HepG2 (cell line): ENCODE data around the gene RIMOC1. TPM values are rescaled to one million over a fixed set of nuclear protein-coding genes. Genes with fewer than 3 reads are reported as not detected.
A peak's percentile ranks its signal among the peaks of the same experiment; 100 is the strongest.

ENCODE experiments used
- ATF7 ChIP-seq, 2 experiments: fragments of 450-650 bp in 1 of 2; sonication (generic) in 1 of 2; formaldehyde crosslinking in 1 of 2; IDR thresholded peaks; 2 replicates each; pipeline versions ENCODE4 v1.4.0 to v1.6.1; 2016 to 2020; ENCODE audit warnings: antibody characterized with exemption in 1 of 2, mild to moderate bottlenecking in 1 of 2, missing genetic modification reagents in 1 of 2
- DDIT3 ChIP-seq: sonication (generic); formaldehyde crosslinking; IDR thresholded peaks from 2 replicates; pipeline ENCODE4 v1.4.0; 2020; ENCODE audit warnings: mild to moderate bottlenecking, missing genetic modification reagents
- FOXM1 ChIP-seq: sonication (generic); formaldehyde crosslinking; IDR thresholded peaks from 2 replicates; pipeline ENCODE4 v1.5.0; 2020; ENCODE audit warnings: missing genetic modification reagents
- GATAD2A ChIP-seq: IDR thresholded peaks from 2 replicates; pipeline ENCODE4 v1.6.1; 2016
- HNRNPUL1 ChIP-seq: fragments of 200-400 bp; formaldehyde crosslinking; IDR thresholded peaks from 2 replicates; pipeline ENCODE4 v1.6.1; 2017; ENCODE audit warnings: low read depth, mild to moderate bottlenecking, low read length, moderate library complexity
- KDM1A ChIP-seq: IDR thresholded peaks from 2 replicates; pipeline ENCODE4 v1.6.1; 2016; ENCODE audit warnings: missing compliant biosample characterization
- KIAA2018 ChIP-seq: sonication (generic); formaldehyde crosslinking; IDR thresholded peaks from 2 replicates; pipeline ENCODE4 v1.5.0; 2020; ENCODE audit warnings: mild to moderate bottlenecking, missing genetic modification reagents, borderline replicate concordance
- KMT2A ChIP-seq: sonication (generic); formaldehyde crosslinking; IDR thresholded peaks from 2 replicates; pipeline ENCODE4 v1.4.0; 2020; ENCODE audit warnings: missing genetic modification reagents
- POGZ ChIP-seq: sonication (generic); formaldehyde crosslinking; IDR thresholded peaks from 2 replicates; pipeline ENCODE4 v1.4.0; 2020; ENCODE audit warnings: mild to moderate bottlenecking, missing genetic modification reagents
- RARG ChIP-seq: sonication (generic); formaldehyde crosslinking; IDR thresholded peaks from 2 replicates; pipeline ENCODE4 v1.4.0; 2020; ENCODE audit warnings: low read depth, mild to moderate bottlenecking, missing genetic modification reagents
- SP1 ChIP-seq, 2 experiments: fragments of 450-650 bp in 1 of 2; sonication (generic) in 1 of 2; formaldehyde crosslinking in 1 of 2; IDR thresholded peaks; 2 replicates each; pipeline versions ENCODE4 v1.4.0 to v1.6.1; 2016 to 2020; ENCODE audit warnings: missing genetic modification reagents in 1 of 2
- ZFY ChIP-seq: sonication (generic); formaldehyde crosslinking; IDR thresholded peaks from 2 replicates; pipeline ENCODE4 v1.4.0; 2020; ENCODE audit warnings: missing genetic modification reagents
- ZFYVE20 ChIP-seq: sonication (generic); formaldehyde crosslinking; IDR thresholded peaks from 2 replicates; pipeline ENCODE4 v1.8.0; 2023; ENCODE audit warnings: low read depth, mild to moderate bottlenecking, moderate library complexity, missing genetic modification reagents, borderline replicate concordance
- ZNF17 ChIP-seq: sonication (generic); formaldehyde crosslinking; IDR thresholded peaks from 2 replicates; pipeline ENCODE4 v1.5.0; 2020; ENCODE audit warnings: mild to moderate bottlenecking, missing genetic modification reagents
- ZNF614 ChIP-seq: IDR thresholded peaks from 2 replicates; pipeline ENCODE4 v1.6.1; 2018; ENCODE audit warnings: missing biosample characterization, missing genetic modification reagents, inconsistent platforms, borderline replicate concordance
- ZNF703 ChIP-seq: sonication (generic); formaldehyde crosslinking; IDR thresholded peaks from 2 replicates; pipeline ENCODE4 v1.5.1; 2020; ENCODE audit warnings: missing genetic modification reagents, mild to moderate bottlenecking, moderate library complexity, borderline replicate concordance
- ZNF850 ChIP-seq: sonication (generic); formaldehyde crosslinking; conservative IDR thresholded peaks from 2 replicates; pipeline ENCODE4 v1.9.0; 2021; ENCODE audit warnings: mild to moderate bottlenecking, missing genetic modification reagents
- ZSCAN30 ChIP-seq: sonication (generic); formaldehyde crosslinking; IDR thresholded peaks from 2 replicates; pipeline ENCODE4 v1.5.0; 2020; ENCODE audit warnings: mild to moderate bottlenecking, missing genetic modification reagents
- polyA plus RNA-seq, 8 experiments: library from polyadenylated mRNA; depleted of rRNA in 3 of 8; stranded (reverse) in 7 of 8; unstranded in 1 of 8; fragments of >200 nt; fragmentation: Illumina TruSeq in 4 of 8; extraction: Trizol in 4 of 8; gene quantifications; 2 replicates each; pipeline versions ENCODE4 v1.2.1 to v1.2.3, GENCODE V29; 2011 to 2016; ENCODE audit warnings: low read depth in 4 of 8, missing spikeins in 1 of 8, mixed read lengths in 1 of 8; ENCODE audit not compliant: insufficient read depth in 1 of 8
- total RNA-seq, 5 experiments: library from RNA; depleted of rRNA; stranded (reverse); fragments of >200 nt; fragmentation: Illumina TruSeq; extraction: Trizol; gene quantifications; 2 replicates each; pipeline ENCODE4 v1.2.3, GENCODE V29; 2016; ENCODE audit warnings: low read depth in 1 of 5
- TF ChIP-seq, protein P1 (sequence below): sonication (generic); formaldehyde crosslinking; IDR thresholded peaks from 2 replicates; pipeline ENCODE4 v1.5.1; 2020; ENCODE audit warnings: missing genetic modification reagents, mild to moderate bottlenecking, borderline replicate concordance

The RIMOC1 gene
- total and polyA plus RNA-seq, 2 of the 13 experiments (the other 11 are each of a cell fraction or from before 2014, with no cell fraction given): 16.3 to 16.9 TPM

DNA sequence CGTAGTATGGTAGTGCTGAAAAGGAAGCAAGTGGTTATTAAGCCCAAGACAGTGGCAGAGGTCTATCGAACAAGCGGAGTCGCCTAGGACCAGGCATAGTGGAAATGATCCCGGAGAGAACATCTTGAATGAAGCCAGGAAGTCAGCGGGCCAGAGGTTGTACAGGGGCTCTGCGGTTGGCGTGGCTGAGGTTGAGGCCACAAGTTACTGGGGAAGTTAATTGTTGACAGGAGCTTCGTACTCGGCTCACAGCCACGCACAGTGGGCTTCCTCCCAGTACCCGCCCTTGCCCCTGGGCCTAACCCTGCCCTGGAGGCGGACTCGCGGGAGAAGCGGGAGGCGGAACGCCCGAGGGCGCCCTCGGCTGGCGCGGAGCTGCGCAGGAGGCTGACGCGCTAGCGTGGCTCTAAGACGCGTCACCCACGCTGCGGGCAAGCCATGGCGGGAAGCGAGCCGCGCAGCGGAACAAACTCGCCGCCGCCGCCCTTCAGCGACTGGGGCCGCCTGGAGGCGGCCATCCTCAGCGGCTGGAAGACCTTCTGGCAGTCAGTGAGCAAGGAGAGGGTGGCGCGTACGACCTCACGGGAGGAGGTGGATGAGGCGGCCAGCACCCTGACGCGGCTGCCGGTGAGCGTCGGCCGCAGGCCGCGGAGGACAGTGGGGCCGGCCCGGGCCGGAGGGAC is 20.9 kb downstream of the RIMOC1 start, which contains the start of gene FBXO4 (continued):
- TF ChIP-seq HNRNPUL1: no peak
- TF ChIP-seq RARG (CRISPR knock-in tag): no peak
- TF ChIP-seq ZSCAN30 (CRISPR knock-in tag): no peak; the same call in 1 of the 2 replicates
- TF ChIP-seq DDIT3 (CRISPR knock-in tag): no peak
- TF ChIP-seq SP1 (IDR thresholded peaks at IDR 0.05): no peak
- peak; percentile 62; the same call in 1 of the 2 replicates for TF ChIP-seq SP1 (CRISPR knock-in tag; IDR thresholded peaks at IDR 0.05)
- no peak for TF ChIP-seq KIAA2018 (CRISPR knock-in tag)
- TF ChIP-seq ZNF850 (CRISPR knock-in tag): no peak
- peak; percentile 42; the same call in 1 of the 2 replicates for TF ChIP-seq KDM1A (CRISPR knock-in tag)
- peak; percentile 92 for TF ChIP-seq GATAD2A
- TF ChIP-seq ZNF17 (CRISPR knock-in tag): no peak
- TF ChIP-seq KMT2A (CRISPR knock-in tag): peak; percentile 96
- TF ChIP-seq ATF7 (IDR thresholded peaks at IDR 0.05): no peak
- TF ChIP-seq ATF7 (CRISPR knock-in tag; IDR thresholded peaks at IDR 0.05): no peak
- TF ChIP-seq ZNF614 (CRISPR knock-in tag): peak; percentile 72; the same call in 1 of the 2 replicates
- TF ChIP-seq, protein P1, sequence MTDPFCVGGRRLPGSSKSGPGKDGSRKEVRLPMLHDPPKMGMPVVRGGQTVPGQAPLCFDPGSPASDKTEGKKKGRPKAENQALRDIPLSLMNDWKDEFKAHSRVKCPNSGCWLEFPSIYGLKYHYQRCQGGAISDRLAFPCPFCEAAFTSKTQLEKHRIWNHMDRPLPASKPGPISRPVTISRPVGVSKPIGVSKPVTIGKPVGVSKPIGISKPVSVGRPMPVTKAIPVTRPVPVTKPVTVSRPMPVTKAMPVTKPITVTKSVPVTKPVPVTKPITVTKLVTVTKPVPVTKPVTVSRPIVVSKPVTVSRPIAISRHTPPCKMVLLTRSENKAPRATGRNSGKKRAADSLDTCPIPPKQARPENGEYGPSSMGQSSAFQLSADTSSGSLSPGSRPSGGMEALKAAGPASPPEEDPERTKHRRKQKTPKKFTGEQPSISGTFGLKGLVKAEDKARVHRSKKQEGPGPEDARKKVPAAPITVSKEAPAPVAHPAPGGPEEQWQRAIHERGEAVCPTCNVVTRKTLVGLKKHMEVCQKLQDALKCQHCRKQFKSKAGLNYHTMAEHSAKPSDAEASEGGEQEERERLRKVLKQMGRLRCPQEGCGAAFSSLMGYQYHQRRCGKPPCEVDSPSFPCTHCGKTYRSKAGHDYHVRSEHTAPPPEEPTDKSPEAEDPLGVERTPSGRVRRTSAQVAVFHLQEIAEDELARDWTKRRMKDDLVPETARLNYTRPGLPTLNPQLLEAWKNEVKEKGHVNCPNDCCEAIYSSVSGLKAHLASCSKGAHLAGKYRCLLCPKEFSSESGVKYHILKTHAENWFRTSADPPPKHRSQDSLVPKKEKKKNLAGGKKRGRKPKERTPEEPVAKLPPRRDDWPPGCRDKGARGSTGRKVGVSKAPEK (CRISPR knock-in tag): peak; percentile 96
- TF ChIP-seq POGZ (CRISPR knock-in tag): peak; percentile 96
- TF ChIP-seq ZNF703 (CRISPR knock-in tag): no peak
- peak; percentile 94 for TF ChIP-seq ZFY (CRISPR knock-in tag)
- TF ChIP-seq ZFYVE20 (CRISPR knock-in tag): no peak
- TF ChIP-seq FOXM1 (CRISPR knock-in tag): no peak
